LNCAP (cell line): ENCODE results near the gene MORC2.

ENCODE experiments used
- CTCF ChIP-seq: fragments of 450-650 bp; IDR thresholded peaks from 2 replicates; pipeline ENCODE4 v1.5.1; 2017; ENCODE audit warnings: mild to moderate bottlenecking

The MORC2 gene

GRCh38 chr22:30884211-30885000, 84.2 kb downstream of the MORC2 start:
- TF ChIP-seq CTCF = no peak

- no peak for TF ChIP-seq CTCF
Observed at GRCh38 chr22:30883586-30884145, 84.9 kb downstream of the MORC2 start.

- no peak for TF ChIP-seq CTCF
Observed at GRCh38 chr22:30882974-30883533, 85.5 kb downstream of the MORC2 start.

- TF ChIP-seq CTCF = no peak
Observed at GRCh38 chr22:30882184-30882717, 86.3 kb downstream of the MORC2 start.

GRCh38 chr22:30881361-30882183, 87.0 kb downstream of the MORC2 start:
- no peak for TF ChIP-seq CTCF

- TF ChIP-seq CTCF = no peak
Observed at GRCh38 chr22:30880847-30881246, 87.7 kb downstream of the MORC2 start.

GRCh38 chr22:30880181-30880601, 88.4 kb downstream of the MORC2 start:
- no peak for TF ChIP-seq CTCF
